CD1c-positive myeloid dendritic cell (primary cell): ENCODE results near the gene LRRC26.

ENCODE experiments used
- DNase-seq: peaks from one replicate; pipeline ENCODE4 v3.0.0-alpha.2; 2016; ENCODE audit errors: extremely low spot score

The LRRC26 gene

DNA sequence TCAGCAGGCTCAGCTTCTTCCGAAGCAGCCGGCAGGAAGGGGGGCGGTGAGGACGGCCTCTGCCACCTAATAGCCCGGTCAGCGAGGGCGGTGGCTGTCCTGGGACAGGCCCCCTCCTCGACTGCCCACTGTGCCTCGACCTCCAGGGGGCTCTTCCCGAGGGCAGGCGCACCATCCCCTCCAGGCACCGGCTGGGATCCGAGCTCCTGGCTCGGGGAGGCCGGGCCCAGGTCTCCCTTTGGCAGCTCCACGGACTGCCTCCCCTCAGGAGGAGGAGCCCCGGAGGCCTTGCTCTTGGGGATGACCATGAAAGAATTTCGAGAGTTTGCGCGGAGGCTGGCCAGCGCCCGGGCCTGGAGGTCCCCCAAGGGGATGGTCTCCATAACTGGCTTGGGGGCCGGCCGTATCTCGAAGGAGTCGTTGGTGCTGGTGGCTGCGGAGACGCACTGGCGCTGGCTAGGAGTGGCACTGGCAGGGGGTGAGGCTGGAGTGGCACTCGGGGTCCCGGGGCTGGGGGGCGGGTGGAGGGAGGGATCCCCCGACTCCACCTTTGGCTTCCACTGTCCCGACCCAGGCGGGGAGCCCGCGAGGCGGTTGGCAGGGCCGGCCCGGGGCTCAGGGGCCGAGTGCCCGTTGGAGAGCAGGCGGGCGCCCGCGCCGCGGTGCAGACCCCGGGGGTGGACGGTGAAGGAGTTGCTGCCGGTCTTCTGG lies 29.7 kb upstream of the LRRC26 start:
- no peak for DNase-seq

- DNase-seq = no peak
Observed at GRCh38 chr9:137198902-137199283, 29.0 kb upstream of the LRRC26 start.

- DNase-seq = no peak
Observed at GRCh38 chr9:137198051-137198901, 28.4 kb upstream of the LRRC26 start.

DNA sequence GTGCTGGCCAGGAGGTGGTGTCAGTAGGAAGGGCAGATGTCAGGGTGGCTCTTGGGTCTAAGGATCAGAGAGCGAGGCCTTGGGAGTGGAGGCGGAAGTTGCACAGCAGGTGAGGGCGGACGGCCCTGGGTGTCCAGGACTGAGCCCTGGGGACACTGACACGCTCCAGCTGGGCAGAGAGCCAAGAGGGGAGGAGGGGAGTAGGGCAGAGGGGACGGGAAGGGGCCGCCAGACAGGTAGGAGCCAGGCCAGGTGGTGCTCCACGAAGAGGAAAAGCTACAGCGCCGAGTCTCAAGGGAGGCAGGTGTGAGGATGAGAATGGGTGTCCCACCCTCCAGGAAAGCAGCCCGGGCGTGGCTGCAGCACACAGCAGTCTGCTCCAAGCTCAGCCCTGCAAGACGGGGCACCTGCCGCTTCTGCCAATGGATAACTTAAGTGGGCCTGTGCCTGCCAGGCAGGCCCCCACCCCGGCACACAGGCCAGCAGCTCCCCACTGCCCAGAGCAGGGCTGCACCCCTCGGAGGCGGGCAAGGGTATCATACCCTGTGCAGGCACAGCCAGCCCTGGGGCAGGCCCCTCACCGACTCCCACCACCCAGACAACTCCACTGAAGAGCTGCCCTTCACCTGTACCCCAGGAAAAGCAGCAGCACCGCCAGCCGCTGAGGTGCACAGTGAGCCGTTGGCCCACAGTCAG lies 25.8 kb upstream of the LRRC26 start:
- no peak for DNase-seq

DNA sequence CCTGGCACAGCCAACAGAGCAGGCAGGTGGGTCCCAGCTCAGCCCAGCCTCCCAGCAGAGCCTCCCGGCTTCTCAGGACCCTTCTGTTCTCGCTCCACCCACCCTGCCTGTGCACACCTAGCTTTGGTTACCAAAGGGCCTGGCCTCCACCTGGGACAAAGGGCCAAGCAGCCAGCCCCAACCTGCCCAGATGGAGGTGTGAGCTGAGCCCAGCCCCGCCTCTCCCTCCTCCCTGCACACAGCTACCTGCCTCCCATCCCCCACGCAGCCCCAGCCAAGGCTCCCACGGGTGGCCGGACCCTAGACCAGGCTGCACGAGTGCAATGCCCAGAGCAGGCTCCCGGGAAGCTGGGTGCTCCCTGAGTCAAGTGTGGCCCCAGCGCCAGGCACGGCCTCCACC lies 25.1 kb upstream of the LRRC26 start:
- no peak for DNase-seq

DNA sequence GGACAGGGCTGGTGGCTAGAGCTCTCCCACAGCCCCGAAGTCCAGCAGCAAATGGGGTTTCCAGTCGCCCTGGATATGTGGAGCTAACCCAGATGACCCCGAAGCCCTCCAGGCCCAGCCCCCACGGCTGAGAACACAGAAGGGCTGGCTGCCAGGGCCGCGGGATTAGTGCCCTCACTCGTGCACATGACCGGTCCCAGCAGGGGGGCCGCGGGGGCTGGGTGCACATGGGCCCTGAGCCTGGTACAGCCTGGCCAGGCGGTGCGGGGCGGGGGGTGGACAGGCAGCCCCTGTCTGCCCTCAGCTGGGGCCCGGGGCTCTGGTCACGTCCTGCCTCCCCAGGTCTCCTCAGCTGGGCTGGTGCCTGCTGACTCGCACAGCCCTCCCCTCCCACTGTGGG lies 24.5 kb upstream of the LRRC26 start:
- no peak for DNase-seq

GRCh38 chr9:137193771-137194170 lies 23.9 kb upstream of the LRRC26 start:
- no peak for DNase-seq

DNA sequence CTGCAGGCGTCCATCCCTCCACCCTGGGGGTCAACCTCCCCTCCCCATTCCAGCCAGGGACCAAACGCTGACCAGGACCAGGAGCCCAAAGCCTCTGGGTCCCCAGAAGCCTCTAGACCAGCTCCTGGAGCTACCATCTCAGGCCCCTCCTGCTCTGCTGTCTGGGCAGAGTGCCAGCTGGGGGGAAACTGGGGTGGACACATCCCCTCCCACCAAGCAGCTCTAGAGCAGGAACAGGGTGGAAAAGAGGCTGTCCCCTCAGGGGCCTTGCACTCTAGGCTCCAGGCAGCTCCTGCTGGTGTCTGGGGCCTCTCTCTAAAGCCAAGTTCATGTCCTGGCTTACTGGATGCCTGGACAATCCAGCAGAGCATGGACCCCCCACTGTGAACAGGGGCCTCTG lies 23.0 kb upstream of the LRRC26 start:
- DNase-seq = no peak

GRCh38 chr9:137192448-137192780 lies 22.6 kb upstream of the LRRC26 start:
- no peak for DNase-seq

- DNase-seq = no peak
Observed at GRCh38 chr9:137191691-137192447, 22.0 kb upstream of the LRRC26 start.

GRCh38 chr9:137191245-137191644 lies 21.4 kb upstream of the LRRC26 start:
- no peak for DNase-seq

GRCh38 chr9:137190315-137190856 lies 20.5 kb upstream of the LRRC26 start:
- DNase-seq = no peak

- DNase-seq = no peak
Observed at GRCh38 chr9:137189297-137190295, 19.7 kb upstream of the LRRC26 start.

GRCh38 chr9:137188490-137189296 lies 18.8 kb upstream of the LRRC26 start, which contains the start of the genes ANAPC2 and SSNA1:
ANAPC2 (minus strand) TSS chr9:137188560; CDS start chr9:137188532, 28 bp downstream.
SSNA1 (plus strand) TSS chr9:137188676; CDS start chr9:137188727, 51 bp downstream.
- peak; percentile 98 for DNase-seq

- DNase-seq = no peak
Observed at GRCh38 chr9:137188086-137188489, 18.2 kb upstream of the LRRC26 start.

- DNase-seq = no peak
Observed at GRCh38 chr9:137187386-137187785, 17.5 kb upstream of the LRRC26 start.

DNA sequence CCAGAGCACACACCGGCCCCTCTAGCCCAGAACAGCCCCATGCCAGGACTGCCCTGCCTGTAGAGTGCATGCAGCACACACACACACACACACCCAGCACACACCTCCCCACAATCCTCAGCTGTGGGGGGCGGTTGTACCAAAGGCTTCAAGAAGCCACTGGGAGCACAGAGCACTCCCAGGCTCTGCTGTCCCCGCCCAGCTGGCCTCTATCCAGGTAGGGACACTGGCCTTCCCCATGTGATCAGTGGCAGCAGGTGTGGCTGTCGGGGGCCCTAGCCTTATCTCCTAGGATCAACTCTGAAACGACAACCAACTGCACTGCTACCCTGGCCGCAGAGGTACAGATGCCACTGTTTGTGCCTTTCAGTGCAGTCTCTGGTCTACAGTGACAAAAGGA lies 16.5 kb upstream of the LRRC26 start:
- DNase-seq = no peak

GRCh38 chr9:137185921-137186320 lies 16.1 kb upstream of the LRRC26 start:
- DNase-seq = no peak

- DNase-seq = no peak
Observed at GRCh38 chr9:137184881-137185660, 15.2 kb upstream of the LRRC26 start.
